IPS-15b (cell line): ENCODE data around the gene TFB2M.
A peak's percentile ranks its signal among the peaks of the same experiment; 100 is the strongest.
"Not testable (repeated sequence)": the region's sequence is repeated elsewhere in the genome, so short reads cannot be mapped to it uniquely, and the experiment has no call there.

ENCODE experiments used
- H3K27me3 ChIP-seq: one replicate; pipeline ENCODE4 v1.6.1; 2013; ENCODE audit warnings: low read length; ENCODE audit not compliant: control insufficient read depth, insufficient read depth
- H3K36me3 ChIP-seq: one replicate; pipeline ENCODE4 v1.6.1; 2013; ENCODE audit warnings: low read length; ENCODE audit not compliant: control insufficient read depth, insufficient read depth
- H3K4me1 ChIP-seq: one replicate; pipeline ENCODE4 v1.6.1; 2013; ENCODE audit warnings: mild to moderate bottlenecking, low read length; ENCODE audit not compliant: control insufficient read depth, insufficient read depth
- H3K4me3 ChIP-seq: one replicate; pipeline ENCODE4 v1.5.1; 2013; ENCODE audit warnings: low read depth, low read length
- H3K9ac ChIP-seq: one replicate; pipeline ENCODE4 v1.6.1; 2013; ENCODE audit warnings: low read depth, mild to moderate bottlenecking, low read length
- H3K9me3 ChIP-seq: one replicate; pipeline ENCODE4 v1.6.1; 2013; ENCODE audit warnings: mild to moderate bottlenecking, low read length; ENCODE audit not compliant: control insufficient read depth, insufficient read depth

TFB2M gene

GRCh38 chr1:246566128-246566812, at the start of gene TFB2M, which contains the start of gene CNST:
Gene TFB2M, minus strand, starts transcription at chr1:246566261. Its CDS starts 123 bp downstream, at chr1:246566138.
Gene CNST, plus strand, starts transcription at chr1:246566456. Its CDS starts 25,107 bp downstream, at chr1:246591563.
- H3K27me3 ChIP-seq: no peaks in the 10 kb centered on the region
- no peaks in the 10 kb centered on the region for H3K9me3 ChIP-seq
- H3K4me1 ChIP-seq: no peaks in the 10 kb centered on the region
- H3K4me3 ChIP-seq: peak within 1 kb of the TSS; percentile 95
- H3K36me3 ChIP-seq: peaks cover 3% of the 10 kb centered on the region
- peak within 1 kb of the TSS; percentile 96 for H3K9ac ChIP-seq

- Histone ChIP-seq H3K4me1 (peaks cover under 1% of the 10 kb centered on the region), H3K27me3 (no peaks in the 10 kb centered on the region), H3K9me3 (no peaks in the 10 kb centered on the region), H3K36me3 (no peaks in the 10 kb centered on the region), H3K9ac (no peak overlapping the region), H3K4me3 (no peak overlapping the region)
Observed at GRCh38 chr1:246613096-246613758, 47.2 kb upstream of the TFB2M start.

GRCh38 chr1:246609632-246610031, 43.6 kb upstream of the TFB2M start:
- no peak overlapping the region for H3K9ac ChIP-seq
- H3K27me3 ChIP-seq: no peaks in the 10 kb centered on the region

GRCh38 chr1:246608616-246609376, 42.7 kb upstream of the TFB2M start:
- H3K9ac ChIP-seq: no peak overlapping the region
- H3K4me1 ChIP-seq: no peaks in the 10 kb centered on the region
- H3K9me3 ChIP-seq: no peaks in the 10 kb centered on the region
- H3K27me3 ChIP-seq: no peaks in the 10 kb centered on the region
- H3K4me3 ChIP-seq: no peak overlapping the region
- H3K36me3 ChIP-seq: no peaks in the 10 kb centered on the region

More at GRCh38 chr1:246609632-246610031, 43.6 kb upstream of the TFB2M start:
- H3K4me3 ChIP-seq: no peak overlapping the region
- no peaks in the 10 kb centered on the region for H3K4me1 ChIP-seq
- no peaks in the 10 kb centered on the region for H3K9me3 ChIP-seq
- H3K36me3 ChIP-seq: no peaks in the 10 kb centered on the region

GRCh38 chr1:246607462-246607861, 41.4 kb upstream of the TFB2M start:
- Histone ChIP-seq H3K9ac (no peak overlapping the region), H3K4me1 (no peaks in the 10 kb centered on the region), H3K4me3 (no peak overlapping the region), H3K36me3 (no peaks in the 10 kb centered on the region), H3K27me3 (no peaks in the 10 kb centered on the region), H3K9me3 (no peaks in the 10 kb centered on the region)

- not testable (repeated sequence) for H3K36me3 ChIP-seq, H3K4me3 ChIP-seq, H3K9ac ChIP-seq, H3K9me3 ChIP-seq, H3K4me1 ChIP-seq, H3K27me3 ChIP-seq
Observed at GRCh38 chr1:246605231-246605630, 39.2 kb upstream of the TFB2M start.

- no peak overlapping the region for H3K9ac ChIP-seq
- no peak overlapping the region for H3K4me3 ChIP-seq
- no peaks in the 10 kb centered on the region for H3K36me3 ChIP-seq
- H3K9me3 ChIP-seq: no peaks in the 10 kb centered on the region
- no peaks in the 10 kb centered on the region for H3K4me1 ChIP-seq
- H3K27me3 ChIP-seq: no peaks in the 10 kb centered on the region
Observed at GRCh38 chr1:246602194-246602593, 36.1 kb upstream of the TFB2M start.

GRCh38 chr1:246600579-246600978, 34.5 kb upstream of the TFB2M start:
- H3K9ac ChIP-seq: no peak overlapping the region
- no peaks in the 10 kb centered on the region for H3K4me1 ChIP-seq
- H3K27me3 ChIP-seq: no peaks in the 10 kb centered on the region
- no peak overlapping the region for H3K4me3 ChIP-seq
- no peaks in the 10 kb centered on the region for H3K36me3 ChIP-seq
- H3K9me3 ChIP-seq: no peaks in the 10 kb centered on the region

- Histone ChIP-seq H3K4me3 (no peak overlapping the region), H3K9ac (no peak overlapping the region), H3K36me3 (no peaks in the 10 kb centered on the region), H3K9me3 (no peaks in the 10 kb centered on the region), H3K4me1 (no peaks in the 10 kb centered on the region), H3K27me3 (no peaks in the 10 kb centered on the region)
Observed at GRCh38 chr1:246599315-246599714, 33.3 kb upstream of the TFB2M start.

GRCh38 chr1:246597971-246598370, 31.9 kb upstream of the TFB2M start:
- Histone ChIP-seq H3K4me3 (no peak overlapping the region), H3K36me3 (no peaks in the 10 kb centered on the region), H3K27me3 (no peaks in the 10 kb centered on the region), H3K9me3 (no peaks in the 10 kb centered on the region), H3K4me1 (no peaks in the 10 kb centered on the region), H3K9ac (no peak overlapping the region)

- H3K4me1 ChIP-seq: no peaks in the 10 kb centered on the region
- H3K4me3 ChIP-seq: no peak overlapping the region
- H3K27me3 ChIP-seq: no peaks in the 10 kb centered on the region
- no peaks in the 10 kb centered on the region for H3K36me3 ChIP-seq
- H3K9ac ChIP-seq: no peak overlapping the region
- no peaks in the 10 kb centered on the region for H3K9me3 ChIP-seq
Observed at GRCh38 chr1:246597340-246597739, 31.3 kb upstream of the TFB2M start.
